CD4-positive, alpha-beta memory T cell (primary cell): ENCODE results near the gene RPIA. TPM values are rescaled to one million over a fixed set of nuclear protein-coding genes. Genes with fewer than 3 reads are reported as not detected.
"Not testable (repeated sequence)": the region's sequence is repeated elsewhere in the genome, so short reads cannot be mapped to it uniquely, and the experiment has no call there.

Experiments
- CTCF ChIA-PET: fragments of 350-600 bp; sonication (Branson Sonifier 250); formaldehyde crosslinking; loops from one replicate; lab custom pipeline; 2021; ENCODE audit warnings: inconsistent platforms; ENCODE audit not compliant: partially characterized antibody; lab: Charles Lee
- POLR2A ChIA-PET: fragments of 350-600 bp; sonication (Branson Sonifier 250); formaldehyde crosslinking; loops from one replicate; lab custom pipeline; 2021; ENCODE audit not compliant: partially characterized antibody; lab: Charles Lee
- DNase-seq, 5 donors: peaks; one replicate each; pipeline versions ENCODE4 v3.0.0 to v3.0.0-alpha.2; 2020 to 2022; ENCODE audit warnings: mixed read lengths in 1 of 5
- H3K27ac ChIP-seq: one replicate; pipeline ENCODE4 v1.7.0; 2013; ENCODE audit warnings: low read depth, low read length
- H3K27me3 ChIP-seq: 2 replicates; pipeline ENCODE4 v1.7.0; 2013; ENCODE audit warnings: mild to moderate bottlenecking, low read length, moderate library complexity; ENCODE audit not compliant: insufficient read depth
- H3K36me3 ChIP-seq: 2 replicates; pipeline ENCODE4 v1.7.0; 2013; ENCODE audit warnings: mild to moderate bottlenecking, low read length, moderate library complexity; ENCODE audit not compliant: insufficient read depth
- H3K4me1 ChIP-seq: 2 replicates; pipeline ENCODE4 v1.7.0; 2013; ENCODE audit warnings: mild to moderate bottlenecking, low read length, moderate library complexity; ENCODE audit not compliant: insufficient read depth
- H3K4me3 ChIP-seq, 2 donors: one replicate each; pipeline ENCODE4 v1.7.0; 2013; ENCODE audit warnings: low read length in 2 of 2, mild to moderate bottlenecking in 1 of 2
- H3K9me3 ChIP-seq, 2 donors: one replicate each; pipeline ENCODE4 v1.7.0; 2013; ENCODE audit warnings: low read length in 2 of 2, control low read depth in 1 of 2; ENCODE audit not compliant: control insufficient read depth in 1 of 2
- H3K27ac Mint-ChIP-seq, 7 donors: one replicate each; pipeline ENCODE4 v1.8.0; 2020 to 2021; ENCODE audit warnings: mixed read lengths in 7 of 7, mild to moderate bottlenecking in 6 of 7, inconsistent platforms in 3 of 7, moderate library complexity in 3 of 7
- H3K27me3 Mint-ChIP-seq, 2 donors: one replicate each; pipeline ENCODE4 v1.8.0; 2020 to 2021; ENCODE audit warnings: mixed read lengths in 2 of 2
- H3K36me3 Mint-ChIP-seq, 2 donors: one replicate each; pipeline ENCODE4 v1.8.0; 2020 to 2021; ENCODE audit warnings: mixed read lengths in 2 of 2, inconsistent platforms in 1 of 2, mild to moderate bottlenecking in 1 of 2
- H3K4me1 Mint-ChIP-seq, 4 donors: one replicate each; pipeline ENCODE4 v1.8.0; 2020 to 2021; ENCODE audit warnings: mixed read lengths in 4 of 4, mild to moderate bottlenecking in 1 of 4
- H3K4me3 Mint-ChIP-seq, 8 donors: one replicate each; pipeline ENCODE4 v1.8.0; 2020 to 2021; ENCODE audit warnings: mixed read lengths in 8 of 8, mild to moderate bottlenecking in 7 of 8, moderate library complexity in 6 of 8, inconsistent platforms in 3 of 8
- H3K9me3 Mint-ChIP-seq, 8 donors: one replicate each; pipeline ENCODE4 v1.8.0; 2020 to 2021; ENCODE audit warnings: mixed read lengths in 8 of 8, mild to moderate bottlenecking in 5 of 8, inconsistent platforms in 3 of 8, moderate library complexity in 1 of 8
- intact Hi-C: fragments of 100-400 bp; cut with micrococcal nuclease; formaldehyde crosslinking; loops from one replicate; pipeline ENCODE4 v1.15.1; 2023
- polyA plus RNA-seq, 2 donors: library from polyadenylated mRNA; unstranded; fragments of 300-500 nt; fragmentation: Illumina TruSeq; gene quantifications; one replicate each; pipeline ENCODE4 v1.2.3, GENCODE V29; 2021
- total RNA-seq, 2 experiments: library from RNA; stranded (reverse); gene quantifications; one replicate each; pipeline ENCODE4 v1.2.3, GENCODE V29; 2021

The RPIA gene
- total and polyA plus RNA-seq, 4 experiments from 2014 or later: 20.9 to 44.5 (median 33.7) TPM

GRCh38 chr2:88757025-88757424 lies 65.6 kb downstream of the RPIA start:
- peaks cover 20 to 44% of the 10 kb centered on the region in 2 donors for H3K36me3 Mint-ChIP-seq
- H3K27me3 ChIP-seq: no peaks in the 10 kb centered on the region
- POLR2A ChIA-PET: no interaction called here
- peaks cover 0 to 32% (median 19%) of the 10 kb centered on the region in 8 donors for H3K9me3 Mint-ChIP-seq
- peak overlapping the region in 2 of 7 donors; percentile 29 to 45 for H3K27ac Mint-ChIP-seq
- H3K4me3 ChIP-seq: no peak overlapping the region
- peaks cover 22% of the 10 kb centered on the region for H3K4me1 ChIP-seq
- DNase-seq: no peak
- H3K4me3 Mint-ChIP-seq: no peak overlapping the region
- H3K4me1 Mint-ChIP-seq: peaks cover 6 to 20% (median 15%) of the 10 kb centered on the region in 4 donors
- no peaks in the 10 kb centered on the region for H3K27me3 Mint-ChIP-seq
- no peaks in the 10 kb centered on the region for H3K9me3 ChIP-seq
- no peak overlapping the region for H3K27ac ChIP-seq
- CTCF ChIA-PET: interaction anchor here (1.1 kb wide), 1 partner anchor 74 kb away, joined by 3 read pairs; no protein-coding TSS in a partner anchor
- intact Hi-C loops: no loop called here
- H3K36me3 ChIP-seq: no peaks in the 10 kb centered on the region

GRCh38 chr2:88758702-88759101 lies 67.2 kb downstream of the RPIA start:
- DNase-seq, POLR2A ChIA-PET, H3K27ac ChIP-seq, H3K4me3 ChIP-seq, intact Hi-C loops, H3K4me3 Mint-ChIP-seq, H3K36me3 ChIP-seq, H3K27me3 Mint-ChIP-seq, H3K27me3 ChIP-seq, H3K9me3 ChIP-seq, H3K27ac Mint-ChIP-seq, CTCF ChIA-PET: not testable (repeated sequence)
- H3K36me3 Mint-ChIP-seq: peaks cover 16 to 27% of the 10 kb centered on the region in 2 donors
- H3K9me3 Mint-ChIP-seq: peaks cover 0 to 32% (median 22%) of the 10 kb centered on the region in 8 donors
- H3K4me1 ChIP-seq: peaks cover 13% of the 10 kb centered on the region
- peaks cover 5 to 15% (median 9%) of the 10 kb centered on the region in 4 donors for H3K4me1 Mint-ChIP-seq

GRCh38 chr2:88760819-88761598 lies 69.5 kb downstream of the RPIA start:
- Histone ChIP-seq H3K27ac (no peak overlapping the region), H3K9me3 (no peaks in the 10 kb centered on the region), H3K4me1 (no peaks in the 10 kb centered on the region), H3K36me3 (no peaks in the 10 kb centered on the region), H3K4me3 (no peak overlapping the region), H3K27me3 (no peaks in the 10 kb centered on the region)
- intact Hi-C loops: loop anchor here (1.0 kb wide), 1 partner anchor 21 kb away; no protein-coding TSS in a partner anchor
- Mint-ChIP-seq H3K4me3 (no peak overlapping the region), H3K27ac (no peak overlapping the region), H3K27me3 (peaks cover 7 to 8% of the 10 kb centered on the region in 2 donors), H3K9me3 (peaks cover 0 to 32% (median 22%) of the 10 kb centered on the region in 8 donors), H3K4me1 (peaks cover 0 to 3% (median 1%) of the 10 kb centered on the region in 4 donors), H3K36me3 (peaks cover 12 to 14% of the 10 kb centered on the region in 2 donors)
- no peak for DNase-seq
- ChIA-PET POLR2A (no interaction called here), CTCF (interaction anchor here (0.6 to 1.0 kb wide), 2 partner anchors 21 to 409 kb away, joined by 3 read pairs; no protein-coding TSS in a partner anchor)

GRCh38 chr2:88764141-88764849 lies 72.8 kb downstream of the RPIA start:
- Mint-ChIP-seq H3K4me3 (peak overlapping the region in 1 of 8 donors; percentile 26), H3K4me1 (peaks cover 0 to 3% (median 2%) of the 10 kb centered on the region in 4 donors), H3K27ac (no peak overlapping the region), H3K36me3 (no peaks in the 10 kb centered on the region), H3K9me3 (peaks cover 0 to 12% (median 10%) of the 10 kb centered on the region in 8 donors), H3K27me3 (peaks cover 10 to 15% of the 10 kb centered on the region in 2 donors)
- H3K27me3 ChIP-seq: no peaks in the 10 kb centered on the region
- H3K9me3 ChIP-seq: no peaks in the 10 kb centered on the region
- no peaks in the 10 kb centered on the region for H3K36me3 ChIP-seq
- ChIA-PET POLR2A (no interaction called here), CTCF (no interaction called here)
- intact Hi-C loops: no loop called here
- no peaks in the 10 kb centered on the region for H3K4me1 ChIP-seq
- no peak overlapping the region for H3K4me3 ChIP-seq
- no peak for DNase-seq
- no peak overlapping the region for H3K27ac ChIP-seq

GRCh38 chr2:88764850-88765153 lies 73.3 kb downstream of the RPIA start:
- H3K9me3 ChIP-seq: no peaks in the 10 kb centered on the region
- Mint-ChIP-seq H3K36me3 (no peaks in the 10 kb centered on the region), H3K27ac (no peak overlapping the region), H3K9me3 (peaks cover 0 to 9% (median 8%) of the 10 kb centered on the region in 8 donors), H3K27me3 (peaks cover 10 to 15% of the 10 kb centered on the region in 2 donors), H3K4me3 (peak overlapping the region in 1 of 8 donors; percentile 26), H3K4me1 (peaks cover 0 to 3% (median 2%) of the 10 kb centered on the region in 4 donors)
- H3K4me1 ChIP-seq: no peaks in the 10 kb centered on the region
- H3K4me3 ChIP-seq: no peak overlapping the region
- DNase-seq: no peak
- H3K27ac ChIP-seq: no peak overlapping the region
- intact Hi-C loops: no loop called here
- no peaks in the 10 kb centered on the region for H3K27me3 ChIP-seq
- ChIA-PET POLR2A (no interaction called here), CTCF (no interaction called here)
- no peaks in the 10 kb centered on the region for H3K36me3 ChIP-seq

GRCh38 chr2:88765154-88765888 lies 73.8 kb downstream of the RPIA start:
- CTCF ChIA-PET: no interaction called here
- H3K4me1 ChIP-seq: no peaks in the 10 kb centered on the region
- H3K4me3 ChIP-seq: no peak overlapping the region
- no peaks in the 10 kb centered on the region for H3K9me3 ChIP-seq
- H3K27ac Mint-ChIP-seq: no peak overlapping the region
- intact Hi-C loops: no loop called here
- peaks cover 13 to 15% of the 10 kb centered on the region in 2 donors for H3K27me3 Mint-ChIP-seq
- POLR2A ChIA-PET: no interaction called here
- no peaks in the 10 kb centered on the region for H3K36me3 ChIP-seq
- no peaks in the 10 kb centered on the region for H3K36me3 Mint-ChIP-seq
- H3K9me3 Mint-ChIP-seq: peaks cover 0 to 8% (median 4%) of the 10 kb centered on the region in 8 donors
- H3K4me3 Mint-ChIP-seq: peak overlapping the region; percentile 51 to 84 (median 74)
- peaks cover 0 to 3% (median 2%) of the 10 kb centered on the region in 4 donors for H3K4me1 Mint-ChIP-seq
- H3K27me3 ChIP-seq: no peaks in the 10 kb centered on the region
- H3K27ac ChIP-seq: no peak overlapping the region
- DNase-seq: peak in 3 of 5 donors; percentile 14 to 38 (median 15)
